Choroid plexus epithelial cell (primary cell): ENCODE data around the gene LRRN3.

ENCODE experiments used
- DNase-seq: peaks from one replicate; pipeline ENCODE4 v3.0.0-alpha.2; 2010; ENCODE audit warnings: low read depth
- H3K4me3 ChIP-seq: 2 replicates; pipeline ENCODE4 v1.5.1; 2011; ENCODE audit warnings: low read depth, mild to moderate bottlenecking, control low read depth, low read length, moderate library complexity
- CTCF ChIP-seq: conservative IDR thresholded peaks from 2 replicates; pipeline ENCODE4 v1.5.1; 2011; ENCODE audit warnings: low read depth, mild to moderate bottlenecking, control low read depth, inconsistent platforms, low read length, moderate library complexity

Gene LRRN3

GRCh38 chr7:111076205-111076604, 14.7 kb upstream of the LRRN3 start:
- DNase-seq, result peak; percentile 40
- H3K4me3 ChIP-seq, result no peak overlapping the region
- TF ChIP-seq CTCF, result no peak

GRCh38 chr7:111077001-111077400, 13.9 kb upstream of the LRRN3 start:
- no peak overlapping the region for H3K4me3 ChIP-seq
- no peak for DNase-seq
- no peak for TF ChIP-seq CTCF

- no peak overlapping the region for H3K4me3 ChIP-seq
- TF ChIP-seq CTCF, result no peak
- no peak for DNase-seq
These were observed 10.3 kb upstream of the LRRN3 start for GRCh38 chr7:111080495-111081105.

- TF ChIP-seq CTCF, result no peak
- DNase-seq, result no peak
- H3K4me3 ChIP-seq, result no peak overlapping the region
These were observed 9.2 kb upstream of the LRRN3 start for GRCh38 chr7:111081546-111082267.

GRCh38 chr7:111082351-111082750, 8.6 kb upstream of the LRRN3 start:
- TF ChIP-seq CTCF, result no peak
- DNase-seq, result peak; percentile 65
- H3K4me3 ChIP-seq, result no peak overlapping the region

GRCh38 chr7:111083413-111083812, 7.5 kb upstream of the LRRN3 start:
- H3K4me3 ChIP-seq, result no peak overlapping the region

More at GRCh38 chr7:111083413-111083812, 7.5 kb upstream of the LRRN3 start:
- peak; percentile 74 for DNase-seq
- no peak for TF ChIP-seq CTCF
